ENCODE data around the gene CD99.

CD99 gene

DNA sequence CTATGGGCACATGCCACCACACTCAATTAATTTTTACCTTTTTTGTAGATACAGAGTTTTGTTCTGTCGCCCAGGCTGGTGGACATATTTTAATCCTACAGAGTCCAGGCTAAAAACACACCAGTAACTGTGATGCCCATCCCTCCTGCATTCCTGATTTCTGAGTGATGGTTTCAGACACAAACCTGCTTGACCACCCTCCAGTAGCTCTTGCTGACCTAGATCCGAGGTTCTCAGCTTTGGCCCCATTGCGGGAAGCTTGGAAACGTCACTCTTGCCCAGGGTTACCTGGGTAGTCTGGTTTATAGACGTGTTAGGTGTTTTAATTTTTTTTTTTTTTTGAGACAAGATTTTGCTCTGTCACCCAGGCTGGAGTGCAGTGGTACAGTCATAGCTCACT is 7.5 kb downstream of the CD99 start:
- DNase-seq (ENCODE audit: low read depth in 2 of 2): no peak

DNA sequence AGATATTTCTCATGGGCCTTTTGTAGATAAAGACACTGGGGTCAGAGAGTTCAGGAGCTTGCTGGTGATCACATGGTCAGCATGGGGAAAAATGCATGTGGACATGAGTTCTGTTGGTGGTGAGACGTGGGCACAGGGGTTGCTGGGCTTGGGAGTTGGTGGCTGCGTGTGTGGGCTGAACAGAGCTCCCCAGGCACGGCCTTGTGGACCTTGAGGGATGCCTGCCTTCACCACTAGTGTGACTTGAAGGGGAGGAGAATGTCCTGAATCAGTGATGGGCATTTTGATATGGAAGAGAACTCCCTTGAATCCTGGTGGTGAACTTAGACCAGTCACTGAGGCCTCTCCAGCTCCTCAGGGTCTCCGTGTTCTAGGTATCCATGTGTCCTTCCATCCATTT is 8.9 kb downstream of the CD99 start:
- DNase-seq (ENCODE audit: low read depth in 2 of 2): no peak

DNA sequence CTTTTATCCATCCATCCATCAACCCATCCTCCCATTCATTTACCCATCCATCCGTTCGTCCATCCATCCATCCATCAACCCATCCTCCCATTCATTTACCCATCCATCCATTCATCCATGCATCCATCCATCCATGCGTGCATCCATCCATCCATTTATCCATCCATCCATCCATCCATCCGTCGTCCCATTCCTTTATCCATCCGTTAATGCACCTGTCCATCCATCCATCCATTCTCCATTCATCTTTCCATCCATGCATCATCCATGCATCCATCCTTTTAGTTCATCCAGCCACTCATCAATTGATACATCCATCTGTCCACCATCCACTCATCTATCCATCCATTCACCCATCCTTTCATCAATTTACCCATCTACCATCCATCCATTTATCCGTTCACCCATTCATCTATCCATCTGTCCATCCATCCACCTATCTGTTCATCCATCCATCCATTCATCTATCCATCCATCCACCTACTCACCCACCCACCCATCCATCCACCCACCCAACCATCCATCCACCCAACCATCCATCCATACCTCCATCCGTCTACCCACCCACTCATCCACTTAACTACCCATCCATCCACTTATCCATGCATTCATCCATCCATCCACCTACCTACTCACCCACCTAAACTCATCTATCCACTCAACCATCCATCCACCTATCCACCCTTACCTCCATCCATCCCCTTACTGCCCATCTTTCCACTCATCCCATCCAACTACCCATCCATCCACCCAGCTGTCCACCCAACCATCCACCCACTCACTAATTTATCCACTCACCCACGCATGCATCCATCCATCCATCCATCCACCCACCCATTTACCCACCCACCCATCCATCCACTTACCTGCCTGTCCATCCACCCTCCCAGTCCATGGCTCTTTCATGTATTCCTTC is 9.6 kb downstream of the CD99 start:
- no peak for DNase-seq (ENCODE audit: low read depth in 2 of 2)

DNA sequence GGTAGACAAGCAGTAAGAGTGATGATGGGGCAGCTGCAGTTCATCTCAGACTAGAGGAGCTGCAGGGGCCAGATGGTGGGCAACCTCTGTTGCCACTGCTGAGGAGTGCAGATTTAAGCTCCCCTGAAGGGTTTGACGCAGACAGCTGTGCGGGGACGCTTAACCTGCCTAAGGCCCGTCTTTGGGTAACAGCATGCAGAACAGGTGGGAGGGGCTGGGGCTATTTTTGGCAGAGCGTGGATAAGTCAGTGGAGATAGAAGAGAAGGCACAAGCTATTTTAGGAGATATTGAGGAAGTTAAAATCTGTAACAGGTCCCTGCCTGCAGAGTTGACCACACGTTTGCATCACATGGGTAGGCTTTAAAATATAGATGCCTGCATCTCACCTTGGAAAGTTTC is 10.5 kb downstream of the CD99 start:
- DNase-seq (ENCODE audit: low read depth in 2 of 2): no peak

DNA sequence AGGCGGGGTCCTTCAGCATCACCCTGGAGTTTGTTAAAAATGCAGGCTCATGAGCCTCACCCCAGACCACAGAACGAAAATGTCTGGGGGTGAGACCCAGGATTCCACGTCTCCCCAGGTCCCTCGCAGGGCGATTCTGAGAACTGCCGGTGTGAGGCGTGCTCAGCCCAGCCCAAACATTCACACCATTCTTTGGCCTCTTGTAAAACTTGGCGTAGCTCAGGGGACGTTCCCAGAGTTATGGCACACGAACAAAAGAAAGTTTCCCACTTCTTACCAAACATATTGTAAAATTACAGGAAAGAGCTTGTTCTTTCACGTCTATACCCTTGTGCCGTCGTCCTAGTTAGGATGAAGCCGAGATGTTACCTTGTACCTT is 12.9 kb downstream of the CD99 start:
- no peak for DNase-seq (ENCODE audit: low read depth in 2 of 2)

DNA sequence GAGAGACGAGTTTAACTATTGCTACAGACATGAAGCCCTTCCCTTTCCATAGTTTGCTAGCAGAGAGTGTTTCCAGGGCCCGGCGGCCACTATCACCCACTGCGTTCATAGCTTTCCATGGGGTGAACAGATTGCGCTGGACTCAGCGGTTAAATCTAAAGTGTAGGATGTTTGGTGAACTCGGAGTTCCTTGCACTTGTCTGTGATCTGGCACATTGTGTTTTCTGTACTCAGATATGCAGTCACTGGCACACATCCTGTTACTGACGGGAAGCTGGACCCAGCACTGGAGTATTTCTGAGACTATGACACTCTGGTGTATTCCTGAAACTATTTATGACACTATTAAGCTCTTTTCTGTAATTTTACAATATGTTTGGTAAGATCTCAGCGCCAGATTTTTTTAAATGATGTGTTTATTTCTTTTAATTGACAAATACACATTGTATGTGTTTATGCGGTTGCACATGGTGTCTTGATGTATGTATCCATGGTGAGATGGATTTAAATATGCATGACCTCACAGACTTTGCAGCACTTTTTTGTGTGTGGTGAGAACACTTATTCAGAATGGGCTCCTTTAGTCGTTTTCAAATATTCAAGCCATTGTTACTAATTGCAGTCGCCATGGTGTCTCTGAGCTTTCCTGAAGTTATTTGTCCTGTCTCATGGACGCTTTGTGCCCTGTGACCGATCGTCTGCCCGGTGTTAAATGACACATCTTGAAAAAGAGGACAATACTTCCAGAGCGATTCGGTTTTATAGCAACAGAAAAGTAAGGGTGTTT is 14.1 kb downstream of the CD99 start:
- no peak for DNase-seq (ENCODE audit: low read depth in 2 of 2)

DNA sequence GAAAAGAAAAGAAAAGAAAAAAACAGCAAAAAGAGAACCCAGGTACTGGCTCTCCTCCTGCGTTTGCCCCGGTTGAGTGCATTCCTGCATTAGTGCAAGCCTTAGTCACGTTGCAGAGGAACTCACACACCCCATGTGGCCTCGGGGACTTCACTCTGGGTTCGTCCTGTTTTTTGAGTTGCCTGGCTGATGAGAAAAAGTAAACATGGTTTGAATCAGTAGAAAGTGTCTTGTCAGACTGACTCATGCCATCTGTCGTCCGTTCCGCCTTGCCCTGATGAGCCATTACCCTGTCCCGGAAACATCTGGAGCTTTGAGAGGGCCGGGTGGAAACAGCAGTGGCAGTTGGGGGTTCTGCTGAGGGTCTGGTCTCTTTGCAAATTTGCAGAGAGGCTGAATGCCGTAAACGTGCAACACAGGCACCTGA is 16.3 kb downstream of the CD99 start:
- peak; percentile 25 to 29 for DNase-seq (ENCODE audit: low read depth in 2 of 2)

DNA sequence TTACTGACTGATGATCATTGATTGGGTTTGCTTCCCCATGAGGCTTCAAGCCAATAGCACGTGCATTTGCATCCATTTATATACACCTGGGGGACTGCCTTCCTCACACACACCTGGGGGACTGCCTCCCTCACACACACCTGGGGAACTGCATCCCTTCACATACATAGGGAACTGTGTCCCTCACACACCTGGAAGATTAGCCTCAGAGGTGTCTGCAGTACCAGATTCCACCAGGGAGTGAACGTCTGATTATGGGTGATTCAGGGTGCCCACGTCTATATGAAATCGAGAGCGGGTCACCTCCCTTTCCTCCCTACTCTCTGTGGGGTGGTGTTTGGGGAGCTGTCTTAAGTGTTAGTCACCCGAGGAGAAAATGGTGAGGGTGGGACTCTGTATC is 16.9 kb downstream of the CD99 start:
- no peak for DNase-seq (ENCODE audit: low read depth in 2 of 2)

DNA sequence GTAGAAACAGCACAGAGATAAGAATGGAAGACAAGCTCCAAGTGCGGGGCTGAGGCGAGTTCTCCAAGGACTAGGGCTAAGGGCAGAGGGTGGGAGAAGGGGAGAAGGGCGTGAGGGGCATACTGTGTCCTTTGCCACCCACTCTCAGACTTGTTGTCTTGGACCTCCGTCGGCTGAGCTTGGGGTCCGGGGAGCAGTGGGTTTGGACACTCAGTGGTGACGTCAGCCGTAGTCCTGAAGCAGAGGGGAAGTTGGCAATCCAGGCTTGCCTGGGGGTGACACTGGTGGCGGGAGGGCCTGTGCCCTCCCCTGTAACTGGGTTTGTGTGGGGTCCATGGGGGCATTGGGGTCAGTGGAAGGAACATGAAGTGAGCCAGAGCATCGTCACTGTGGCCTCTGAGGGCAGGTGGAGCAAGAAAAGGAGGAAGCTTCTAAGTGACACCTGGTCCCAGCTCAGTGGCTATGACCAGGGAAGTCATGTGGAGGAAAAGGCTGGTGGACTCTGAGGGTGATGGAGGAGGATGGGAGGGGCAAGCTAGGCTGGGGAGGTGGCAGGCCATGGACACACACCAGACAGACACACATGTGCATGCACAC is 17.6 kb downstream of the CD99 start:
- no peak for DNase-seq (ENCODE audit: low read depth in 2 of 2)

DNA sequence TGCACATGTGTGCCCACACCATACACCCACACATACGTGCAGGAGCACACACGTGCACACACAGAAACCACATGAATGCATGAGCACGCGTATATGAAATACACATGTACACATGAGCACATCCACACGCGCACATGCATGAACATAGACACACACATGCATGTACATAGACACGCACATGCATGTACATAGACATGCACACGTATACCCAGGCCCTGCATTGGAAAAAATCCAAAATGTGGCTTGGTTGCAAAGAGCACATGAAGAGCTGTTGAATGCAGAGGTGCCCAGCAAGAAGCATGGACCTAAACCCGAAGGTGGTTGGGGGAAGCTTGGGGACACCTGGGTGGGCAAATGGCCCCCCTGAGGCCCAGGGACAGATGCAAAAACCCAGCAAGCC is 18.5 kb downstream of the CD99 start:
- no peak for DNase-seq (ENCODE audit: low read depth in 2 of 2)

DNA sequence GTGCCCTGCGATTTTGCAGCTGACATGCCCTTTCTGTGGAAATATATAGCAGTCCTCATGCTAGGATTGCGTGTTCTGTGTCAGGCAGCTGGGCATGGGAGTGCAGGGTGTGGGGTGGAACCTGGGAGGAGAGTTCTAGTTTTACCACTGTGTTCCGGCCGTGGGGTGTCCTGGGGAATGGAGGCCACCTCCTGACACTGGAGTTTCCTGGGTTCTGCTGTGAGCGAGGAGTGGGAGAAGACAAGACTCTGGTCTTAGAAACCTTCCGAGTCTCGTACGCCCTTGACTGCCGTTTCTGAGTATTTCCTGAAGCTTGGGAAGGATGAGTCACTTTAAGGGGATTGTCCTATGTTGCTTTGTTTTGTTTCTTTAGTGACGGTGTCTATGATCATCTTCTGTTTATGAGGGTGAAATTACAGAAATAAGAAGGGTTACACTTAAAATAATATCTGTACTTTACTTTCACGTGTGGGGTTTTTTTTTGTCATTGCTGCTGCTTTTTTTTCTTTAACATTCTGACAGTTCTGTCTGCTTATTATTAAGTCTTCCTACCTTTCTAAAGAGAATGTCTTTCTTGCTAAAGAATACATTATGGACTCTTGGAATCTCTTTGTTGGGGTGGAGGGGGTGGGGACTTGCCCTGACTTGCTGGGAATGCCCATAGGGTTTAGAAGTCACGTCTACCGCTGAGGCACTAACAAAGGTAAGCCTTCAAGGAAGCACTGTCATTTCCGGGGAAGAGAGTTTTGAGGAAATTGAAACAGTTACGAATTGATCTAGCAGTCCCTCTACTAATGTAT is 19.1 kb downstream of the CD99 start:
- DNase-seq (ENCODE audit: low read depth in 2 of 2): no peak

DNA sequence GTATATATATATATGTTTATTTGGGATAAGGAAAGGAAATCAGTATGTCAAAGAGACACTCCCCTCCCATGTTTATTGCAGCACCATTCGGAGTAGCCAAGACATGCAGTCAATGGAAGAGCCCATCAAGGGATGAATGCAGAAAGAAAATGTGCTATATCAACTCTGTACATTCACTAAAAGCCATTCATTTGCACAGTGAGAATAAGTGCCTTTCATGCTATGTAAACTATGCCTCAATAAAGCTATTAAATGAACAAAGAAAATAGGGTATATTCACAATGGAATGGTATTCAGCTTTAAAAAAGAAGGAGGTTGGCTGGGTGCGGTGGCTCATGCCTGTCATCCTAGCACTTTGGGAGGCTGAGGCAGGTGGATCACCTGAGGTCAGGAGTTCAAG is 20.3 kb downstream of the CD99 start:
- no peak for DNase-seq (ENCODE audit: low read depth in 2 of 2)

DNA sequence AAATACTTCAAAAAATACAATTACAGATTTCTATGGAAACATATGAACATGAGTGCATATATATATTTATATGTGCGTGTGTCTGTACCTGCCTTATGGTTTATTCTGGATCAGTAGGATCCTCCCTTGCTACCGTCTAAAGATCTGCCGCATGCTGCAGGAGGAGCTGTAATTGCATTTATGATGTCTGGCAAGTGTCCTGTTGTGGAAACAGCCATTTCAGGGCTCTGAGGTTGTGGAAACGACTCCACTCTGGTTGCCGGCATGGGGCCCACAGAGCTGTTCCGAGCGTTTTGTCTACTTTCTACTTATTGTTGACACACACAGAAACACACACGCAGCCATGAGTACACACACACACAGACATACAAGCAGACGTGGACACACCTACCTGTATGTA is 21.3 kb downstream of the CD99 start:
- no peak for DNase-seq (ENCODE audit: low read depth in 2 of 2)

DNA sequence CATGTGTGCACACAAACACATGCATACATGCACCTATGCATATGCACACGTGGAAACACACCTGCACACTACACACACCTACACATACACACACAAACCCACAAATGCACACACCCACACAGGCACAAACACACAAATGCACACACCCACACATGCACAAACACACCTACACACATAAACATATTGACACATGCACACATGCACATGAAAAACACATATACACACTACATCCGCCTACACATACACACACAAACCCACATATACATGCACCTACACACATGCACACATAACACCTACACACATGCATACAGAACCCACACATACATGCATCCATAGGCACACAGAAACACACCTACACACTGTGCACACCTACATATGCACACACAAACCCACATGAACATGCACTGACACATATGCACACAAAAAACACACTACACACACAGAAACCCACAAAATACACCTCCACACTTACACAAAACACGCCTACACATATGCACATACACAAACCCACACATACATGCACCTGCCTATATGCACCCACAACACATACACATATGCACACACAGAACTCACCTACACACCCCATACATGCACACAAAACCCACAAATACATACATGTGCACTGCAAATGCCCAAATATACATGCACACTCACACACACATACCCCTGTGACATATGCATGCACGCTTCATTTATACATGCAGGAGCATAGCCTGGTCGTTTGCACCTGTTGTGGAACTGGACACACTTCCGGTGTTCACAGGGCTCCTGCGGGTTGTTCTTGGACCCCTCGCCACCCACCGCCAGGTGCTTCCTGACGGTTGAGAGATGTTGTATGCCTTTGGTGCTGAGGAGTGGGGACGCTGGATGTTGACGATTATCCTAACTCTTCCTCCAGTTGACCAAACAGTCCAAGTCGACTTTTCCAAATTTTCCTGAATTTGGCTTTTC is 22.1 kb downstream of the CD99 start:
- DNase-seq (ENCODE audit: low read depth in 2 of 2): no peak

DNA sequence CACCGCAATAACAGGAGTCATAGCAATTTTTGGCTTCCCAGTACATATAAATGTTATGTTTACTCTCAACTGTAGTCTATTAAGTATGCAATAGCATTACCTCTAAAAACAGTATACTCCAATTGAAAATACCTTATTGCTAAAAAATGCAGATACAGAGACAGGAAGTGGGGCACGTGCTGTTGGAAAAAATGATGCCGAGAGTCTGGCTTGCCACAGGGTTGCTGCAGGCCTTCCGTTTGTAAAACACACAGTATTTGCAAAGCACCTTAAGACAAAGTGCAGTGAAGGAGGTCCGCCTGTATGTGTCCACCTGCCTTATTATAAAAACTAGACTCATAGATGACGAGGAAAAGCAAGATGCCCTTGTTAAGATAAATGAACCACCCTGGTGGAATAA is 23.5 kb downstream of the CD99 start:
- no peak for DNase-seq (ENCODE audit: low read depth in 2 of 2)

DNA sequence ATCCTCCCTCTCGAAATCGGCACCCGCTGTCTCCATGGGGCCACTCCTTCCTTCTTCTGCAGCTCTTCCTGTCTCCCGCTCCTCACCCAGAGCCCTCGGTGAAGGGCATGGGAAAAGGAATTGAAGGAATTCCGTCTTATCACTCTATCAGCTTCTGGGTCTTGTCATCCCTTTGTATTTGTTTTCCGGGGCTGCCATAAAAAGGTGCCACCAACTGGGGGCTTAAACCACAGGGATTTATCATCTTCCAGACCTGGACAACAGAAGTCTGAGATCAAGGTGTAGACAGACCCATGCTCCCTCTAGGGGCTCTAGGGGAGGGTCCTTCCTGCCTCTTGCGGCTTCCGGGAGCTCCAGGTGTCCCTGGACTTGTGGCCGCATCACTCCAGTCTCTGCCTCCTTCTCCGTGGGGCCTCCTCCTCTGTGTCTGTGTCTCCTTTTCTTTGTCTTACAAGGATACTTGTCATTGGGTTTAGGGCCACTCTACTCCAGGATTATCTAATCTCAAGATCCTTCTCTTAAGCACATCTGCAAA is 24.0 kb downstream of the CD99 start:
- no peak for DNase-seq (ENCODE audit: low read depth in 2 of 2)

DNA sequence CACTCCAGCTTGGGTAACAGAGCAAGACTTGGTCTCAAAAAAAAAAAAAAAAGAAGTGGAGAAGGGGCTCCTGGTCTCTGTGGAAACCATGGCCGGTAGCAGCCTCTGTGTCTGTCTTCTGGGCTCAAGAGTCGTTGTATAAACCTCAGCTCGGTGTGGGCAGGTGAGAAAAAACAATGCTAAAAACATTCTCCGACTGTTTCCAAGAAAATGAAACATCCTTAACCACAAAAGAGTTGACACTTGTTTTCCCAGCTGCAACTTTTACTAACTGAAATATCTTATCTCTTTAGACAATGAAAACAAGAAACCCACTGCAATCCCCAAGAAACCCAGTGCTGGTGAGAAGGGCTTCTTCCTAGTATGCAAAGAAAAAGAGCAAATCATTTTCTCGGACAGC is 26.2 kb downstream of the CD99 start:
- no peak for DNase-seq (ENCODE audit: low read depth in 2 of 2)

DNA sequence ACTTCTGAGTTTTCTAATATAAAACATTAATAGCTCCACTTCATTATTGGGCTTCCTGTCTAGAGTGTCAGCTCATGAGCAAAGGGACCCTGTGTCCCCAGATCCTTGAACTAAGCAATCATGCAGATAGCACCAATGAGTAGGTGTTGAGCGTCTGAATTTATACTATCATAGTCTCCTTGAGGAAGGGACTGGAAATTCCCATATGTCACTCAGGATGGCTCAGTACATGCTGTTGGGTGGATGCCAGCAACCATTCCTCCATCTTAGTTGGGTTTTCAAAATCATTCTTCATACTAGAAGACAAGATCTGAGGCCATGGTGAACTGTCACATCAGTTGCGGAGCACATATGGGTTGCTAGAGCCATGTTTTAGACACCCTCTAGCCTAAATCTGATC is 27.7 kb downstream of the CD99 start:
- DNase-seq (ENCODE audit: low read depth in 2 of 2): no peak

DNA sequence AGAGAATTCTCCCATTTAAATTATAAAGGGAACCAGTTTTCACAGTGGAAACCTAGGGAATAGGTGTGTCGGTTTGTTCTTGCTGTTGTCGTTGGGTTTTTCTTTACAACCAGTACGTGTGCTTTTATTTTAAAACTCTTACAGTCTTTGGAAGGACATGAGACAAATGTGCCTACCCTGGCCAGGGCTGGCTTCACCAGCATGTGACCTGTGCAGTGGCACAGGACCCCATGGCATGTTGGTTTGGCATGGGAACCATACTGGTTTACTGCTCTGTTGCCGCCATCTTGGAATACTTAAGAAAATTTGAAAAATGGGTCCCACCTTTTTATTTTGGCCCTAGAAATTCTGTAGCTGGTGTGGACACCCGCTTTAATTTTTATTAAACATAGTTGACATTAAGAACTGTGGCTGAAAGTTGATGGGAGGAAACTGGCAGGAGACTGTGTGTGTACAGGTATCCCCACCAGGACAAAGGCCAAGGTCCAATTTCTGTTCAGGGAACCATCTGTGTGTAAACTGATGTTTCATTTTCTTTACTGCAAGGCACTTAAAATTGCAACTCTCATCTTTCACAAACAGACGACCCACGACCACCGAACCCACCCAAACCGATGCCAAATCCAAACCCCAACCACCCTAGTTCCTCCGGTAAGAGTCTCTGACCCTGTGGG is 28.8 kb downstream of the CD99 start:
- no peak for DNase-seq (ENCODE audit: low read depth in 2 of 2)

DNA sequence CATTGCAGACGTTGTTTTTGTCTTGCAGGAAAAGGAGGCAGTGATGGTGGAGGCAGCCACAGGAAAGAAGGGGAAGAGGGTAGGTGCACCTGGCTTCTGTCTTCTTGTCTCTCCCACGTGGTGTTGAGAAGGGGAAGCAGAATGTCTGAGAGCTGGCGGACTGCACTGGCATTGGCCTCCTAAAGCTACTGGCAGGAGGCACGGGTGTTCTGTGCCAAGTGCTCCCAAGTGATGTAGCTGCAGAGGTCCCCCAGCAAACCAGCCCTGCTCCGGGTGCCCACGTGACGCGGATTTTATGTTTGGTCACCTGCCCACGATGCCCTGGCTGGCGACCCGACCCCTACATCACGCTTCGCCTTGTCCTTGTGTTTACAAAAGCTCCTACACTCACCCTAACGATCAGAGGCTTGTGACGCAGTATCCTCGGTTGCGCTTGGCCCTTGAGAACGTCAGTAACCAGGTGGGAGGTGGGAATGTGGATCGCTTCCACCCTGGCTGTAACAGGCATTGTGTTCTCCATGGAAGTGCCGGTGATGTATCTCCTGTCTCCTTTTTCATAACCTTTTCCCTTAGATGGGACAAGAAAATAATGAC is 32.3 kb downstream of the CD99 start:
- no peak for DNase-seq (ENCODE audit: low read depth in 2 of 2)

All from stimulated activated CD8-positive, alpha-beta memory T cell treated with anti-CD3 and anti-CD28 coated beads, Interleukin-7, amount 100 ng/mL, for 1 hour (primary cell).